Measurements from ENCODE around the gene VEPH1.
A peak's percentile ranks its signal among the peaks of the same experiment; 100 is the strongest.
"Not testable (repeated sequence)": the region's sequence is repeated elsewhere in the genome, so short reads cannot be mapped to it uniquely, and the experiment has no call there.

Gene VEPH1

DNA sequence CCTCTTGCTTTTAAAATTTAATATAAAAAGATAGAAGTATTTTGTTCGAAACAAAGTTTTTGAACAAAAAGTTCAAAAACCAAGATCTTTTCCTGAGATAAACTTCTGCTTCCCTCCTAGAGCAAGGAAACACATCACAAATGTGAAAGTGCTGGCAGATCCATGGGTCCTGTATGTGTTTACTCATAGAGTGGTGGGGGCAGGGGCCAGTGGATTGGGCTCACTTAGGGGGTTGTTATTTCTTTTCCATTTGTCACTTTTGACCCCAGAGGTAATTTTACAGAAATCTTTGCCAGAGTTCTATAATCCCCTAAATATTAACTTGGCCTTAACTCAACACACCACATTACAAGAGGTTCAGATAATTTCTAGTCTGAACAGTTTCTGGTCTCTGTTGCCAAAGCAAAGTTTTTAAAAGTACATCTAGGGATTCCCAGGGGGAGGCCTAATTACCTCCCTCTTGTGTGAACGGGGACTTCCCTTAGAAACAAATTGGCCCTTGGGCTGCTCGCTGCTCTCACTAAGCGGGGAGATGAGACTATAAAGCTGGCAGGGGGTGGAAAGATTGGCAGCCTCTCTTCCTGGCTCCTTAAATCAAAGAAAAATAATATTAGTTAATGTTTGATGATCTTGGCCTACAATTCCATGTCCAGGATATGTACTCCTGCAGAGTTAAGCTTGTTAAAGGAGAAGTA is 133.3 kb downstream of the VEPH1 start:
- peak; percentile 61 for DNase-seq (ENCODE audit: low read depth)

DNA sequence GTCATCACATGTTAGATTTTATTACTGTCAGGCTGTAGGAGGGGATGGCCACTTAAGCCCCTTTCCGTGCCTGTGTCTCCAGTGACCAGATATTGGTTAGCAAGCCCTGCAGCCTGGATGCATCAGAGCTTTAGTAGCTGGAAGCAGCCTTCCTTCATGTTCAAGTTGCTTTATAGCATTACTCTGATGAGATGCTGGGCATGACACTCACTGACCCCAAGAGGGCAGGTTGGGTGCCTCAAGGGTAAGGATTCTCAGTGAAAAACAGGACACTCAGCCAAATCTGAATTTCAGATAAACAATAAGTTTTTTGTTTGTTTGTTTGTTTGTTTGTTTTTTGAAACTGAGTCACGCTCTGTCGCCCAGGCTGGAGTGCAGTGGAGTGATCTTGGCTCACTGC is 135.0 kb downstream of the VEPH1 start:
- no peak for DNase-seq (ENCODE audit: low read depth)

More for the DNA sequence above, 133.3 kb downstream of the VEPH1 start:
- no peak overlapping the region for H3K4me3 ChIP-seq (ENCODE audit: low read depth, low read length)

DNA sequence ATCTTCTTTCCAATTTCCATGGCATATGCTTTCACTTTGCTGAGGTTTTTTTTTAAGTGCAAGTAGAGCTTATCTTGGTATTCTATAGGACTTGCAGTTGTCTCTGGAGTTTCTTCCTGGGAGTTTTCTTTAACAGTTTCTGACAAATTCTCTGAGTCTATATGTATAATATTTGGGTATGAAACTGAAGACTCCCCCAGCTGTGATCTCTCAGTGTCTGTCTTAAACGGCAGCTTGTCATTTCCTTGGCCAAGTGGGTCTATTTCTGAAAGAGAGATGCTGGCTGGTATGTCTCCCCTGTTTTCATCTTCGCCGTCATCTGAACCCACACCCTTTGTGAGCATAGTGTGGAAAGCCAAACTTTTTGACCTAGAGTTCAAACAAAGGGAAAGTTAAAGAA is 139.8 kb downstream of the VEPH1 start:
- no peak for DNase-seq (ENCODE audit: low read depth)
- H3K4me3 ChIP-seq (ENCODE audit: low read depth, low read length): no peak overlapping the region

More for the DNA sequence above, 135.0 kb downstream of the VEPH1 start:
- H3K4me3 ChIP-seq (ENCODE audit: low read depth, low read length): no peak overlapping the region

DNA sequence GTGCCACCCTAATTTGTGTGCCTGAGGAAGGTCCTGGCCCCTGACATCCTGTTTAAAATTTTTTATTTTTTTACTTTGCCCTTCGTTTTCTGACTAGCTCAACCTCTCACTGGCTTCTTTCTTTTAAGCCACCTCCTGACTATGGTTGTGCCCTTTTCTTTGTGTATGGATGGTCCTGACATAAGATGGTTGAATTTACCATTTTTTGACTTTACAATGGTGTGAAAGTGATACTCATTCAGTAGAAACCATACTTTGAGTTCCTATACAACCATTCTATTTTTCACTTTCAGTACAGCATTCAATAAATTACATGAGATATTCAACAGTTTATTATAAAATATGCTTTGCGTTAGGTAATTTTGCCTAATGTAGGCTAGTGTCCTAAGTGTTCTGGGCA is 140.9 kb downstream of the VEPH1 start:
- no peak overlapping the region for H3K4me3 ChIP-seq (ENCODE audit: low read depth, low read length)
- DNase-seq (ENCODE audit: low read depth): no peak

DNA sequence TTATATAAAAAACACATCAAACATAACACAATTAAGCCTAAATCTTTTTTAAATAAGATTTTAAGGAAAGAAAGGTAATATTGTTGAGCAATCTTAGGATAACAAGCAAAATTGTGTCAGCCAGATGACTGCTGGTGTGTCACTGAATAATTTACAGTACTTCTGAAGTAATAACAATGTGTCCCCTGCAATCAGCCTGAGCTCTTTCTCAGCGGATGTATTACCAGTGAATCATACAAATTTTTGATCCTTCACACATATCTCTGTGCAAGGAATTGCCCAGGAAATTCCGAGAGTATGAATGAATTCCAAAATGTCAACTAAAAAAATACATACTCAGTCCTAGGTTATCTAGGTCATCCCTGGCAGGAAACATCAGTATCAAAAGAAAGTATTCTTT is 143.2 kb downstream of the VEPH1 start:
- no peak overlapping the region for H3K4me3 ChIP-seq (ENCODE audit: low read depth, low read length)
- peak; percentile 71 for DNase-seq (ENCODE audit: low read depth)

DNA sequence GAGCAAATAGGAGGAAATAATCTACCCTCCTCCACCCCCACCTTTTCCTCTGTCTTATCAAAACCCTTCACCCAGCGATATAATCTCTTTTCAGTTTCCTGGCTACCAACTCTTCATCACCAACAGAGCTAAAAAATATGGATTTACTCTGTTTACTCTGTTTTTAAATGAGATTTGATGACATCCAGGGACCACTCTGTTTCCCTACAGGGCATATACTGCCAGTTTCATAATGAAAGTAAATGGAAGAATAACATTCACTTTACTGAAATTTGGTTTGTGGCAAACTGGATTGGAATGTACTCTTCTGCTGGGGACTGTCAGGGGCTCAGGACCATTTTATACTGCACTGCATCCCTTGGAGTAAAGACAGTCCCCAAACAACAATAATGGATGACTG is 146.7 kb downstream of the VEPH1 start:
- DNase-seq (ENCODE audit: low read depth): no peak

DNA sequence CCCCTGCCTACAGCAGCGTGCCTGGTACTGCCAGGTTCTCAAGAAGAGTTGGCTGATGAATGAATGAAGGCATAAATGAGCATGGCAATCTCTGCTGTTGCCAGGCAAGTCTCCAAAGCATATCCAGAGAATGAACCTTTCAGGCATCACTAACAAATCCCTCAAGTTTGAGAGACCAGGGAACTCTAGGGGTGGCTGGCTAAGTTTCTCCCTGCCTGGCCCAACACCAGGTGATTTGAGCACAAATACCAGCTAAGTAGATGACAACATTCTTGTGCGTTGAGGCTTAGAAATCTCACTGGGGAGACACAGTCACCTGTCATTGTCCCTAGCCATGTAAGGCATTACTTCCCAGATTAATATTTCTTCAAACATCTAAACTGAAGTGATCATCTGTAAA is 147.9 kb downstream of the VEPH1 start:
- no peak for DNase-seq (ENCODE audit: low read depth)
- no peak overlapping the region for H3K4me3 ChIP-seq (ENCODE audit: low read depth, low read length)

More for the DNA sequence above, 146.7 kb downstream of the VEPH1 start:
- H3K4me3 ChIP-seq (ENCODE audit: low read depth, low read length): no peak overlapping the region

DNA sequence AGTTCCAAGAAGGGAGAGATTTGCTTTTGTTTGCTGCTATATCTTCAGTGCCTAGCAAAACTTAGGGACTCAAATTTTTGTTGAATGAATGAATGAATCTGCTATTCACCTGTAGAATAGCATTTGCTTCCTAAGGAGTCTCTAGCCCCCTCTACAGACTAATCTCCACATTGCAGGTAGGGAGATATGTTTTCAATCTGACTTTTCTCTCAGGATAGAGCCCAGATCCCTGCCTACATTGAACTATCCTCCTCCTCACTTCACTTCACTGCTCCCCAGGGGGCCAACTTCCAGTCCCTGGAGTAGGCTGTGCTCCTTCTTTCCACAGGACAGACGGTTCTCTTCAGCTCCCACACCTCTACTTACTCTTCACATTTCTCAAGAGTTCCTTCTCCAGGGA is 148.5 kb downstream of the VEPH1 start:
- no peak for DNase-seq (ENCODE audit: low read depth)
- H3K4me3 ChIP-seq (ENCODE audit: low read depth, low read length): no peak overlapping the region

DNA sequence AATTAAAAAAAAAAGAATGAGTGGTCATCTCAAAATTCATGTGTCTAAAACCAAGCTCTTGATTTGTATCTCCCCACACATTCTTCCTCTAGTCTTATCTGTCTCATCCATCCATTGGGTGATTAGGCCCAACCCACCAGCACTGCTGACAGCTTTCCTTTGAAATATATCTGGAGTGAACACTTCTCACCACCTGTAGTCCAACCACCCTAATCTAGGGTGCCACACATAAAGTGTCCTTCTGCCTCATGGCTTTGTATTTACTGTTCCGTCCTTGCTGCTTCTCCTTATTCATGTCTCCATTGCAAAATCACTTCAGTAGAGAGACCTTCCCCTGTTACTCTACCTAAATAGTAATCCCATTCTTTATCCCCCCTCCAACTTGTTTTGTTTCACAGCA is 149.0 kb downstream of the VEPH1 start:
- DNase-seq (ENCODE audit: low read depth): no peak
- H3K4me3 ChIP-seq (ENCODE audit: low read depth, low read length): no peak overlapping the region

DNA sequence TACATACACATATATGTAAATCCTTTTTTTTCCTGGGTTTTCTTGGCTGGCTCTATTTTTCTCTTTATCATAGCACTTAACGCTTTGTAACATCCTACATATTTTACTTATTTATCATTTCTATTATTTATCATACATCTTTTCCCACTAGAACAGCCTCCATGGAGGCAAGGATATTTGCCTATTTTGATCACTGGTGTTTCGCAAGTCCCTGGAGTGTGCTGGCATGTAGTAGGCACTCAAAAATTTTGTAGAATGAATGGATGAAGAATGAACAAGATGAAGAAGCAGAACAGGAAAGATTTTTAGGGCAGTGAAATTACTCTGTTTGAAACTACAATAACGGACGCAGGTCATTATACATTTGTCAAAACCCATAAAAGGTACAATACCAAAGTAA is 149.6 kb downstream of the VEPH1 start:
- no peak overlapping the region for H3K4me3 ChIP-seq (ENCODE audit: low read depth, low read length)
- DNase-seq (ENCODE audit: low read depth): no peak

DNA sequence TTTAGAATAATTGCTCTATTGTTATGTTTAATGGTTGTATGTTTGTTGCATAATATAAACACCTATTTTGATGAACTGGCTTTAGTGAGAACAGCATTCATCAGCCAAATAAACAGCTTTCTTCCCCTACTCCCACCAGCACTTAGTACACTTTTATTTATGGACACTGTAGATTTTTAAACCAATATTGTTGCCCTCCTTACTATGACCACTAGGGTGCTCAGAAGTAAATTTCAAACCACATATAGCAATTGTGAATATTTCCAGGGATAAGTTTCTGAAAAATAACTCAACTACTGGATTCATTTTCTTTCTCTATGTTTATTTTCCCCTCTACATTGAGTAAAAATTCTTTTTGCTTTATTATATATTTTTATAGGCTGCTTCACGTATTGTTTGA is 151.2 kb downstream of the VEPH1 start:
- H3K4me3 ChIP-seq (ENCODE audit: low read depth, low read length): no peak overlapping the region
- DNase-seq (ENCODE audit: low read depth): no peak

DNA sequence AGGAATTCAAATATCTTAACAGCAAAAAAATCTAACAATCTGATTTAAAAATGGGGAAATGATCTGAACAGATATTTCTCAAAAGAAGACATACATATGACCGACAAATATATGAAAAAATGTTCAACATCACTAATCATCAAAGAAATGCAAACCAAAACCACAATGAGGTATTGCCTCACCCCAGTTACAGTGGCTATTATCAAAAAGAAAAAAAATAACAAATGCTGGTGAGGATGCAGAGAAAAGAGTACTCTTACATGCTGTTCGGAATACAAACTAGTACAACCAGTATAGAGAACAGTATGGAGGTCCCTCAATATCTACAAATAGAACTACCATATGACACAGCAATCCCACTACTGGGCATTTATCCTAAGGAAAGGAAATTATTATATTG is 152.6 kb downstream of the VEPH1 start:
- DNase-seq (ENCODE audit: low read depth); H3K4me3 ChIP-seq (ENCODE audit: low read depth, low read length): not testable (repeated sequence)

DNA sequence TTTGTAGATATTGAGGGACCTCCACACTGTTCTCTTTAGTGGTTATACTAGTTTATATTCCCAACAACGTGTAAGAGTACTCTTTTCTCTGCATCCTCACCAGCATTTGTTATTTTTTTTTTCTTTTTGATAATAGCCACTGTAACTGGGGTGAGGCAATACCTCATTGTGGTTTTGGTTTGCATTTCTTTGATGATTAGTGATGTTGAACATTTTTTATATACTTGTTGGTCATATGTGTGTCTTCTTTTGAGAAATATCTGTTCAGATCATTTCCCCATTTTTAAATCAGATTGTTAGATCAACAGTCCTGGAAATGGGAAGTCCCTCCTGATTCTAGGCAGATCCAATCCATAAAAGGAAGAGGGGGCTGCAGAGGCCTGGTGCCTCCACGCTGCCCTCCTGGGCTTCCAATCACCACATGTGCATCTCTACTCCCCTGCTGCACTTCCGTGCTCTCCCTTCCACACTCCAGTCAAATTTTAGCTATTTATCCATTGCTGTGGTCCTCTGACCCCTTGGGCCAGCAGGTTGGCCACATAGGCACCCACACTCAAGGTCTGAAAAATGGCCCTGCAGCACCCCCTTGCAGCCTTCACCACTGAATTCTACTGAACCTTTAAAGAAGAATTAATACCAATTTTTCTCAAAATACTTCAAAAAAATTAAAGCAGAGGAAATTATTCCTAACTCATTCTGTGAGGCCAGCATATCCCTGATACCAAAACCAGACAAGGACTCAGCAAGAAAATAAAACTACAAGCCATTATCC is 154.7 kb downstream of the VEPH1 start:
- not testable (repeated sequence) for DNase-seq (ENCODE audit: low read depth); H3K4me3 ChIP-seq (ENCODE audit: low read depth, low read length)

DNA sequence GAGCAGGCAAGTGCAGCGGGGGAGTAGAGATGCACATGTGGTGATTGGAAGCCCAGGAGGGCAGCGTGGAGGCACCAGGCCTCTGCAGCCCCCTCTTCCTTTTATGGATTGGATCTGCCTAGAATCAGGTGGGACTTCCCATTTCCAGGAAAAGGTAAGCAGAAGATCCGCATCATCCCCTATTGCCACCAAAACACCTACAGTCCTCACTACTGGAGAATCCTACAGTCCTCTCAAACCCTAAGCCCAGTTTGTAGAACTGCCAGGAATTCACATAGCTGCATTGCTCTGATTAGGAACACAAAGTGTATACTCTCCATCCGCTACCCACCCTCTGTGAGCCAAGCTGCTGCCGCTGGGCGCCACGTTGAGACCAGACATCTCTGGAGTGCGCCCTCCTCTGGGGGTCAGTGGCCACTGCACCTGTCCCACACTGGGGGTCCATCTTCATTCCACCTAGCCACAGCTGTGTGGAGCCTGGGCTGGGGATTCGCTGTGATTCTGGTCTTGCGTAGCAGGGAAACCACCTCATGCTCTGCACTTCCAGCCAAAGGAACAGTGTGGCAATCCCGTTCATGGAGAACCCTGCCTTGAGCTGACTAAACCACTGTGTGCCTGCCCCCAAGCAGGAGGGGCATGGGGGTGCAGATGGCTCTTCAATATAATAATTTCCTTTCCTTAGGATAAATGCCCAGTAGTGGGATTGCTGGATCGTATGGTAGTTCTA is 155.5 kb downstream of the VEPH1 start:
- no peak overlapping the region for H3K4me3 ChIP-seq (ENCODE audit: low read depth, low read length)
- no peak for DNase-seq (ENCODE audit: low read depth)

DNA sequence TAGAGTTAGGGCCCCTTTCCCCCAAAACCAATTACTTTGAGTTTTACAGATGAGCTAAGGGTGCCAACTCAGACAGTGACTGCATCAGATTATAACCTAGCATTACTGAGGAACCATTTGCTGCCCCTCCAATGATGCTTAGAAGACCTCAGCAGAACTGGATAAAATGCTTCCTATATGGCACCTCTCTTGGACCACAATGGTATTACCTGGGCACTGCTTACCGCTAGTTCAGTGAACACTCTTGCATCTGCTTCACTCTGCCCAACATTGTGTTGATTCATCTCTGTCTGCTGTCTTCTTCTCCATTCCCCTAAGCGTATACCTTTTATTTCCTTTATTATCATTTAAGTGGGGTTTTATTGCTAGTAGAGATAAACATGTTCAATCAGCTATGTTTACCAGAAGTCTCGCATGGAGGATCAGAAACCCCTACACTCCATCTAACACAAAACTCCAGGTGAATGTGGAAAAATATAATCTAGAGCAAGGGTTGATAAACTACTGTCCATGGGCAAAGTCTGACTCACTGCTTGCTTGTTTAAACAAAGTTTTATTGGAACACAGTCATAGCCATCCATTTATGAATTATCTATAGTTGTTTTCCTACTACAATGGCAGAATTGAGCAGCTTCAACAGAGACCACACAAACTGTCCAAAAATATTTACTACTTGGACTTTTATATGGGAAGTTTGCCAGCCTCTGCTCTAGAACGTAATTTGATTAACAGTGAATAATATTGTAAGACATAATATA is 166.8 kb downstream of the VEPH1 start:
- no peak overlapping the region for H3K4me3 ChIP-seq (ENCODE audit: low read depth, low read length)
- DNase-seq (ENCODE audit: low read depth): no peak

DNA sequence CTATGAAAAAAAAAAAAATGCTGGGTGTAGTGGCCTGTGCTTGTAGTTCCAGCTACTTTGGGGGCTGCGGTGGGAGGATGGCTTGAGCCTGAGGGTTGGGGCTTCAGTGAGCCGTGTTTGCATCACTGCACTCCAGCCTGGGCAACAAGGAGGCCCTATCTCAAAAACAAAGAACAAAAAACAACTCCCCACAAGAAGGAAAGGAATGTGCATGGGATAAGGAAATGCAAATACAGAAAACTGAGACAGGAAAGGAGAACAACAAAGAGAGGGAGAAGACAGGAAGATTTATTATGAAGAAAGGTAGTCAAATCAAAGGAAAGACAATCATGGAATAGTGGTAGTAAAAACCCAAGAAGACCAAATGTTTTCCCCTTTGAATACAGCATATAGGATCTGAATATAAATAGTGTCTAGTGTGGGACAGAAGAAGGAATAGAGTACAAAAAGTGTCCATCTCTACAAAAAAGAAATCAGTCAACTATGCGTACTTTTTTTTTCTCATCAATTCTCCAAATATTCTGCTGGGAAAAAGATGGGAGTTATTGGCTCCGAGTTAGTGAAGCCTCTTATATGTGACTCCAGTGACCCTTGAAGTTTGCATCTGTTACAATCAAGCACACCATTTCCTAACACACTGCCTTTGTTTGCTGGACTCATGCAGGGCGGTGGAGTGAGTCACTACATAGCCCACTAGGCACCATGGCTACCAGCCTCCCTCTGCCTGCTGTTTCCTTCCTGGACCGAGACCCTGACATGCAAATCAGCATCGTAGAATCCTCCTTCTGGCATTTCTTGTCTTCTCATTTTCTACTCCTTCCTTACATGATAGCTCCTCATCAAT is 167.8 kb downstream of the VEPH1 start:
- DNase-seq (ENCODE audit: low read depth): peak; percentile 65
- no peak overlapping the region for H3K4me3 ChIP-seq (ENCODE audit: low read depth, low read length)

DNA sequence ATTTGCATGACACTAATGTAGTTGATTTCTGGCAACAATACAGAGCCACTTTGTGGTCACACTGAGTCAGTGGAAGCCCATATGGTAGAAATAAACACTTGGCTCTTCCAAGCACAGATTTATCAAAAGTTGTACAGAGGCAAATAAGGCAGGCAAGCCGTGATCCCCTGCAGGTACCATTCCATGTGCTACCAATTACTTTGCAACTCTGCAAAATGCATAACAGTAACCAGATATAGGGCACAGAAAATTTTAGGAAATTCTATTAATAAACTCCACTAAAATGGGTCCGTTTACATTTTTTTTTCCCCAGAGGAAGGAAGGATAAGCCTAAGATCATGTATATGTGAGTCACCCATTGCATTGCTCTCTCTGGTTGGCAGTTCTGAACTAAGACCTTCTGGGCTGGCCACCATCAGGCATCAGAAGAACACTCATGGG is 169.6 kb downstream of the VEPH1 start:
- DNase-seq (ENCODE audit: low read depth): peak; percentile 56
- H3K4me3 ChIP-seq (ENCODE audit: low read depth, low read length): no peak overlapping the region

DNA sequence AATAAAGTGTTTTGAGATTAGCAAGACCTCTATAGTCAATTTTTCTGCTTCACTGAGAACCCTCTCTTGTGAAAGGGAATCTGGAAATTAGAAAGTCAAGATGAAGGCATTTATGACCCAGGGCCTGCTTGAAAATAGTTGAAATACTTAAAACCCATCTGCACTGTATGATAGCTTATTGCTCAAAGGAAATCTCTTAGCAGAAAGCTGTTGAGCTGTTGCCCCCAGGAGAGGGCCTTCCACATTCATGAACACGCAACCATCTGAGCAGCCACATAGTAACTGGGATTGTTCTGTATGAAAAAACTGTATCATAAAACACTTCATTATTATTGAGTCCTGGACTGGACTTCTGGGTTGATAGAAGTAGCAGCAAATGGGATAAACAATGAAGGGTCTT is 173.0 kb downstream of the VEPH1 start:
- H3K4me3 ChIP-seq (ENCODE audit: low read depth, low read length): no peak overlapping the region
- peak; percentile 38 for DNase-seq (ENCODE audit: low read depth)

DNA sequence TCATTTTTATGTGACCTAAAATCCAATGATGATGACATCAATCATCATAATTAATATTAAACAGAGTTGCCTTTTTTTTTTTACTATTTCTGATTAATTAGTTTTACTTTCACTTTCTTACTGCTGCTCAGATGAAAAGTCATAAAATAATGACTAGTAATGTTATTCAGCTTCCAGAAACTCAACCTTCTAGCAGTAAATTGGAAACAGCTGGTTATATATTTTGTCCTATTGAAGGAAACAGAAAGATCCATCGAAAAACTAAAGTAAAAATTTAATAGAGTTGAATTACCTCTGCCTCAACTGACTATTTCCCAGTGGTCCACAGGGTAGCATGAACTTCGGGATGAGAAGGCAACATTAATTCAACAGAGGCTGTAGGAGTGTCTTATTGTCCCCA is 173.7 kb downstream of the VEPH1 start:
- no peak overlapping the region for H3K4me3 ChIP-seq (ENCODE audit: low read depth, low read length)
- DNase-seq (ENCODE audit: low read depth): no peak

Data from skeletal muscle cell (primary cell).